ENCODE data around the gene RECQL. TPM values are rescaled to one million over a fixed set of nuclear protein-coding genes. Genes with fewer than 3 reads are reported as not detected.
"Not testable (repeated sequence)": the region's sequence is repeated elsewhere in the genome, so short reads cannot be mapped to it uniquely, and the experiment has no call there.

Gene RECQL
- total RNA-seq, 1 donor from 2014 or later: 46.6 TPM

GRCh38 chr12:21476949-21477348, 24.5 kb downstream of the RECQL start:
- FAIRE-seq (no peak), DNase-seq (ENCODE audit: low read depth) (peak; percentile 54)
- Histone ChIP-seq H3K27me3 (ENCODE audit: control insufficient read depth, insufficient read depth, low read length) (no peaks in the 10 kb centered on the region), H3K36me3 (ENCODE audit: control insufficient read depth, insufficient read depth, low read length) (peaks cover 1% of the 10 kb centered on the region), H3K4me3 (ENCODE audit: low read depth, low read length) (no peak overlapping the region)
- TF ChIP-seq CTCF (IDR thresholded peaks at IDR 0.05; ENCODE audit: insufficient read depth, low read length, severe bottlenecking): no peak

- peaks cover 1% of the 10 kb centered on the region for H3K36me3 ChIP-seq (ENCODE audit: control insufficient read depth, insufficient read depth, low read length)
- no peak for FAIRE-seq
These were observed 25.9 kb downstream of the RECQL start for GRCh38 chr12:21475552-21475951.

GRCh38 chr12:21472197-21472823, 29.1 kb downstream of the RECQL start:
- peaks cover 1% of the 10 kb centered on the region for H3K36me3 ChIP-seq (ENCODE audit: control insufficient read depth, insufficient read depth, low read length)
- peak; percentile 30 for DNase-seq (ENCODE audit: low read depth)
- no peak for FAIRE-seq
- no peaks in the 10 kb centered on the region for H3K27me3 ChIP-seq (ENCODE audit: control insufficient read depth, insufficient read depth, low read length)
- no peak for TF ChIP-seq CTCF (IDR thresholded peaks at IDR 0.05; ENCODE audit: insufficient read depth, low read length, severe bottlenecking)
- H3K4me3 ChIP-seq (ENCODE audit: low read depth, low read length): no peak overlapping the region

More at GRCh38 chr12:21475552-21475951, 25.9 kb downstream of the RECQL start:
- no peaks in the 10 kb centered on the region for H3K27me3 ChIP-seq (ENCODE audit: control insufficient read depth, insufficient read depth, low read length)
- TF ChIP-seq CTCF (IDR thresholded peaks at IDR 0.05; ENCODE audit: insufficient read depth, low read length, severe bottlenecking): no peak
- no peak overlapping the region for H3K4me3 ChIP-seq (ENCODE audit: low read depth, low read length)
- no peak for DNase-seq (ENCODE audit: low read depth)

- Histone ChIP-seq H3K36me3 (ENCODE audit: control insufficient read depth, insufficient read depth, low read length) (peaks cover 1% of the 10 kb centered on the region), H3K27me3 (ENCODE audit: control insufficient read depth, insufficient read depth, low read length) (no peaks in the 10 kb centered on the region), H3K4me3 (ENCODE audit: low read depth, low read length) (no peak overlapping the region)
- TF ChIP-seq CTCF (IDR thresholded peaks at IDR 0.05; ENCODE audit: insufficient read depth, low read length, severe bottlenecking): no peak
- no peak for FAIRE-seq
- no peak for DNase-seq (ENCODE audit: low read depth)
These were observed 30.1 kb downstream of the RECQL start for GRCh38 chr12:21471294-21471693.

- not testable (repeated sequence) for H3K4me3 ChIP-seq (ENCODE audit: low read depth, low read length); H3K36me3 ChIP-seq (ENCODE audit: control insufficient read depth, insufficient read depth, low read length); DNase-seq (ENCODE audit: low read depth); FAIRE-seq; H3K27me3 ChIP-seq (ENCODE audit: control insufficient read depth, insufficient read depth, low read length)
These were observed 34.1 kb downstream of the RECQL start for GRCh38 chr12:21467334-21467733.

- FAIRE-seq: no peak
- no peak for TF ChIP-seq CTCF (IDR thresholded peaks at IDR 0.05; ENCODE audit: insufficient read depth, low read length, severe bottlenecking)
- no peak for DNase-seq (ENCODE audit: low read depth)
- Histone ChIP-seq H3K36me3 (ENCODE audit: control insufficient read depth, insufficient read depth, low read length) (peaks cover 13% of the 10 kb centered on the region), H3K27me3 (ENCODE audit: control insufficient read depth, insufficient read depth, low read length) (no peaks in the 10 kb centered on the region), H3K4me3 (ENCODE audit: low read depth, low read length) (no peak overlapping the region)
These were observed 42.0 kb downstream of the RECQL start for GRCh38 chr12:21459474-21459873.

Measured in bronchial epithelial cell (primary cell).